GM19351 (cell line): ENCODE measurements around the gene SMPD2.
"Not testable (repeated sequence)": the region's sequence is repeated elsewhere in the genome, so short reads cannot be mapped to it uniquely, and the experiment has no call there.

Experiments
- ATAC-seq: cut with Tn5 transposase; IDR thresholded peaks from one replicate; pipeline ENCODE4 v1.9.1; 2021; ENCODE audit warnings: mild to moderate bottlenecking, moderate library complexity; ENCODE audit not compliant: unreplicated experiment

The SMPD2 gene

DNA sequence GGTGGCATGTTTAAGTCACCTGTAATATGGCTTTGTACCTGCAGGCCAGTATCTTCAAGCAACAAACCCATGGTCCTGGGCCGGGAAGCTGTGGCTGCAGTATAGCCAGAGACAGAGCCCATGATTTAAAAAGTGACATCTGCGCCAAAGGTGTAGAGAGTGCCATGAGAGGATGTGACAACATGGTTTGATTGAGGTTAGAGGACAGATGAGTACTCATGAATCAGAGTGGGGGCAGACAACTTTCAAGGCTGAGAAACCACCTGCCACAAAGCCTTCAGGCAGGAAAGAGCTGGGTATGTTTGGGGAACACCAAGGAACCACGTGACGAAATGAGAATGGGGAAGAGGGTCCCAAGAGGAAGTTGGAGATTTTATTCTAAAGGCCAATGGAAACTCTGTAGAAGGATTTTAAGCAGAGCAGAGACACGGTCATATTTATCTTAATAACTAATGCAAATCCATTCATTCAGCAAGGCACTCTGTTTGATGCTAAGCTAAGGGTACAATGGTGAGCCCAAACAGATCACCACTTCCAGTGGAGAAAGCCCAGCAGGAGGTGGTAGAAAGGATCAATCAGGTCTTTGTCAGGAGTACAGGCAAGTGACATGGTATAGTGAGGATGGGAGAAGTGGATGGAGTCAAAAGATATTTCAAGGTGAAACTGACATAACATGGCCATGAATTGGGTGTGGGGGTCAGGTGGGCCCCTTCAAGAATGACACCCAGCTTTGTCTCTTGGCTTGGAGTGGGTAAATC, 18.4 kb downstream of the SMPD2 start:
- ATAC-seq: no peak

DNA sequence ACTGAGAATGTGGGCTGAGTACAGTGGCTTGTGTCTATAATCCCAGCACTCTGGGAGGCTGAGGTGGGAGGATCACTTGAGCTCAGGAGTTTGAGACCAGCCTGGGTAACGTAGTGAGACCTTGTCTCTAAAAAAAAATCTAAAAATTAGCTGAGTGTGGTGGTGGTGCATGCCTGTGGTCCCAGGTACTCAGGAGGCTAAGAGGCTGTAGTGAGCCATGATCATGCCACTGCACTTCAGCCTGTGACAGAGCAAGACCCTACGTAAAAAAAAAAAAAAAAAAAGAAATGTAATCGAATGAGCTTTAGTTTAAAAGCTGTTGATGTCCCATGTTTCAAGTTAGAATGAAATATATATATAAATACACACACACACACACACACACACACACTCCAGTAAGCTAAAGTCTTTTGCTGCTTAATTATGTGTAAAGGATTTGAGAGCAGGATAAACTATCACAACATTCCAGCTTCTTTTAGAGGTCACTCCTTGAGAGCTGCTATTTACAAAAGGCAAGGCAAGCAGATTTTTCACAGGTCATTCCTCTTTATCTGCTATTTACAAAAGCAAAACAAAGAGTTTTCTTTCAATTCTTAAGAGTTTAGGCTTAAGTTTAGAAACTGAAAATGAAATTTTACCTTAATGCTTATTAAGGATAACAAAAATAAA, 19.8 kb downstream of the SMPD2 start:
- ATAC-seq: no peak

DNA sequence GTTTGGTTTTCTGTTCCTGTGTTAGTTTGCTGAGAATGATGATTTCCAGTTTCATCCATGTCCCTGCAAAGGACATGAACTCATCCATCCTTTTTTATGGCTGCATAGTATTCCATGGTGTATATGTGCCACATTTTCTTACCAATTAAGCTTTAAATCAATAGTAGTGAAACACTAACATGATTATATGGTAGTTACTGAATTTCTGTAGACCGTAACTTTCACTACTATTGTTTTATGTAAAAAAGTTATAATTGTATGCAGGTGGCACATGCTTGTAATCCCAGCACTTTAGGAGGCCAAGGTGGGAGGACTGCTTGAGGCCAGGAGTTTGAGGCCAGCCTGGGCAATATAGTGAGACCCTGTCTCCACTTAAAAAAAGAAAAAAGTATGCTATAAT, 20.7 kb downstream of the SMPD2 start:
- not testable (repeated sequence) for ATAC-seq

DNA sequence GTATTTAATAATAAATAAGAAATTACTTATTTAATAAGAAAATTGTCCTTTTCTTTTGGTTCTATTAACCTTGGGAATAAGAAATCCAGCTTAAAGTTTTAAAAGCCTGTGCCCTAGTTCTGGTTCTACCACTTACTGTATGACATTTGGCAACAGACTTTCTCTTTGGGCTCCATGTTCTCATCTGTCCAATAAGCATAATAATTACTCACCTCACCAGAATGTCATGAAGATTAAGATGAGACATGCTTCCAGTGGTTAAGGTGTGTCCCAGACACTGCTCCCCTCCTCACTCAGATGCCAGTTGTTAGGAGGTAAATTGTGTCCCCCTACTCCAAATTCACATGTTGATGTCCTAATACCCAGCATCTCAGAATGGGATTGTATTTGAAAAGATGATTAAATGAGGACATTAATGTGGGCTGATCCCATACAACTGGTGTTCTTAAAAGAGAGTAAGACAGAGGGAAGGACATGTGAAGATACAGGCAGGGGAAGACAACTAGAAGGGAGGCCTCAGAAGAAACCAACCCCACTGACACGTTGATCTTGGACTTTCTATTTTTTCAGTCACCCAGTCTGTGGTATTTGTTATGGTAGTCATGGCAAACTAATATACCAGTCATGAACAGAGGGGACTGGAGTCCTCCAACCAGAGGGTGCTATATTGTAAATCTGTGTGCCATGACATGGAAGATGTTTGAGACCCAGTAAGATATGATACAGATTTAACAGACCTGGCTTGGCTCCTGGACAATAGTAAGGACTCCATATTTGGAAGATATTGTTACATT, 21.4 kb downstream of the SMPD2 start:
- ATAC-seq: no peak

DNA sequence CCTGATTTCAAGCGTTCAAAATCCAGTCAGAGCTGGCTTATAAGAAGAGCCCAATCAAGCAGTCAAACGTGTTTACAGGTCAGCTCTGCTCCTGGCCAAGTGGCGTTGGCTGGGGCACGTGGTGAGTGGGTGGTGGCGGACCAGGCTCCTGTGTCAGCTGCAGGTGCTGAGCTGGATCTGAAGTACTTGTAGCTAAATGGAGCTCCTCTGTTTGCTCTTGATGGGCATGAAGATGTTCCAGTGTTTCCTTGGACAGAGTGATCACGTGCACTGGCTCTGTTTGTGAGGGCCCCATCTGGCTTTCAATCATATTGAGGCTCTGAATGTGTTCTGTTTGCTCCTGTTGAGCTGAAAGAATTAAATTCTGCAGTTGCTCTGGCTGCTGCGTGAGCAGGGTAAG, 25.2 kb downstream of the SMPD2 start:
- no peak for ATAC-seq

DNA sequence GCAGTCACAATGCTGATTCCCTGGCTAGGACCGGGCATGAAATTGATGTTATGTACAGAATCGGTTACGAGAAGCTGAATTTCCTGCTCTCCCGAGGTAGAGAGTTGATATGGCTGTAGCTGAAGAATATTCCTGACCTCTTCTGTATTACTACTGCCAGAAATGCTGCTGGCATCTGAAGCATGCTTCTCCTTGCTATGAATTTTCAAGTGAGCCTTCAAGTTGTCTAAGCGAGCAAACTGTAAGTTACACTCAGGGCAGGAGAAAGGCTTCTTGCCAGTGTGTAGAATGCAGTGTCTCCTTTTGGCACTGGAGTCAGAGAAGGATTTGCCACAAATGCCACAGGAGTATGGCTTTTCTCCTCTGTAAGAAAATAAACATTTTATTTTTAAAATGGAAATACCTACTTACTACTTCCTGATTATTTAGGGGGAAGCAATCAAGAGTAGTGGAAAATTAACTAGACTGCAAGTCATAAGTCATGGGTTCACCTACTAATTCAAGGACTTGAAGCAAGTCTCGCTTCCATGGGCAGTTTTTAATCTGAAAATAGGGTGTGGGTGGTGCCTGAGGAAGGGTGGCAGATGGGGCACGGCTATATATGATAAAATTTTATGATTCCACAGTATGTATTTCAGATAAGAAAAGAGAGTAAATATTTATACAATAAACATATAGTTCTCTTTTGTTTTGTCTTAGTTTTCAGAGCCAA, 25.8 kb downstream of the SMPD2 start:
- ATAC-seq: no peak

DNA sequence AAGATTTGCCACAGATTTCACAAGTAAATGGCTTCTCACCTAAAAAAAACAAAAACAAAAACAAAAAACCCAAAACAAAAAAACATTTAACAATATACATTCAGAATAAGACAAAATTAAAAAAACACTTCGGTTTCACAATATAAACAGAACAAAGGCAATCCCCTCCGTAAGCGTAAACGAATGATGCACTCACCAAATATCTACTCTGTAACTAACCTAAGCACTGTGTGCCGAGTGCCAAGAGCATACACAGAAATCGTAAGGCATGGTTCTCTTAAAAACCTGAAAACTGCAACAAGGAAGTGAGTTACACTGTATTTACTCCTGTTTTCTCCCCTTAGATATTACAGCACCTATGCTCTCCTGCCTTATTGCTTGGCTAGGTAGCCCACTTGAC, 27.2 kb downstream of the SMPD2 start:
- no peak for ATAC-seq

DNA sequence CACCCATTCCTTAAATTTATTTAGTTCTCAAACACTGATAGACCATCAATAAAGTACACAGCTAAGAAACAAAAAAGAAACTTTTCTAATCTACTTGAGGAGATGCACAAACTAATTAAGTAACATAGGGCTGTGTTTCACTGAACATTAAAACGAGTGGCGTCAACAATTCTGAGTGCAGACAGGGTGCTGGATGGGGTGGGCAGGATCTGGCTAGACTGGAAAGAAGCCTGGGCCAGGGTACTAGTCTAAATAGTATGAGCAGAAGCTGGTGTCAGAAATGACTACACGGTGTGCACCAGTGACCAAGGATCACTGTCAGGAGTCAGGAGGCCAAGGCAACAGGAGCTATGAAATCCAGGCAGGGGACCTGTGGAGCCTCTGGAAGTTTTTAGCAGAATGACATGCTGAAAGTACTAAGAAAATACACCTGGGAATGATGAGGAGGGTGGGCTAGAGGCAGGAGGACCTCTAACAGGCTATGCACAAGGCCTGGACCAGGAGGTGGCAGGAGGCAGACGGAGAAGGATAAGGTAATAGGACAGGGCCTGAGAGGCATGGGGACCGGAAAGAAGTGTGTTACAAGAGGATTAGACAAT, 29.2 kb downstream of the SMPD2 start:
- no peak for ATAC-seq

DNA sequence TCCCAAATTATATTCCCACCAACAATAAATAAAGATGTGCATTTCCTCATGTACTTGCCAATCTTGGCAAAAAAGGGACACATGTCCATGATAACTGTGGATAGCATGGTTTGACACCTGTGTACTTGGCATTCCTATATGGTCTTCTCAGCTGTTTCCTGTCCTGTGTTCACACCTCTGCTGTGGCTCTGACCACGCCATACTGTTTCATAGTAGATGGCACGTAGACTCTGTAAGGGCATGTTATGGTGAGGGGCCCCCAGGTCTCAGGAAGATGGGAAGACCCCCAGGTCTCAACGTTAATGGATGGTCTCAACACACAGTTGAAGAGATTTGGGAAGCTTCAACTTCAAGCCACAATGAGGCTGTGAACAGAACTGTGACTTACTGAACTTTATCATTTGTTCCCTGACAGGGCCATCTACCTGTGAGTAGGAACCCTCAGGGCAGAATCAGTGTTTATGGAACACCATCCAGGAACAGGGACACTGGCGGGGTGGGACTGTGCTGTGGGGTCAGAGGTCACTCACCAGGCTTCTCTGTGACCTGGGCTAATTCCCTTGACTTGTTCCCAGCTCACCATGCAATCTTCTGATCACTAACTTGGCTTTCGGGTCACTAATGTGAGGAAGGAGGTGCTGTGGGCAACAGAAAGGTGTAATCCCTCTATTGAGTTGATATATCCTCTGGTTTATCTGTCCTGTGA, 30.7 kb downstream of the SMPD2 start:
- ATAC-seq: no peak

DNA sequence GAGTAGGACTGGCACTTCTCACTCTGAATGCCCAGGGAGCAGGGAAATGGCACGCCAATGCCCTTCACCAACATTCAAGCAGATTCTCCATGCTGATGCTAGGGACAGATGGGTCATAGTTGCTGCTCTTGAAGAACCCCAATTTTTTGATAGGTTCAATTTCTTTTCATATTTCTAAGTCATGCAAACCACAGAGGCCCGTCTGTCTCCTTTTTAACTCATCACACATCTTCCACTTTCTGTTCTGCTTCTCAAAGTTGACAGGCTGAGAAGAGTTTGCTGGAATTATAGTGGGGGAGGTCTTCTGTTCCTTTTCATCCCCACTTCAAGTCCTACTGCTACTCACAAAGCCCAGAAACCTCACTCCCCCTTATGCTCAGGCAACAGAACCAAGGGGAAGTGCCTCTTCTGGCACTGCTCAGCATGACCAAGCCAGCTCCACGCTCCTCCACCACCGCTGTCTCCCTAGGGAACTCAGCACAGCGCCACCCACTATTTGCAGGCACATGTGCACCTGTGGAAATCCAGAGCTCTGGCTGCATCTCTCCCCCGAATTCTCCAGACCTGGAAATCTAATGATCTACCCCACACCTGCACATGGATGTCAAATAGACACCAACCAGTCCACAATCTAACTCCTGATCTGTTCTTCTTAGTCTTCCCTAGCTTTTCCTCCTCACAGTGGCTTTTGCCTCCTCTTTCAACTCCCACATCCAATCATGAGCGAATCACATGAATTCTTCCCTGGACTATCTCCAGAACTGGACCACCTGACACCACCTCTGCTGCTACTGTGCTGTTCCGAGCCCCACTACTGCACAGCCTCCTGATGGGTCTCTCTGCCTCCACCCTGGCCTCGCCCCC, 31.8 kb downstream of the SMPD2 start:
- peak; percentile 70 for ATAC-seq

DNA sequence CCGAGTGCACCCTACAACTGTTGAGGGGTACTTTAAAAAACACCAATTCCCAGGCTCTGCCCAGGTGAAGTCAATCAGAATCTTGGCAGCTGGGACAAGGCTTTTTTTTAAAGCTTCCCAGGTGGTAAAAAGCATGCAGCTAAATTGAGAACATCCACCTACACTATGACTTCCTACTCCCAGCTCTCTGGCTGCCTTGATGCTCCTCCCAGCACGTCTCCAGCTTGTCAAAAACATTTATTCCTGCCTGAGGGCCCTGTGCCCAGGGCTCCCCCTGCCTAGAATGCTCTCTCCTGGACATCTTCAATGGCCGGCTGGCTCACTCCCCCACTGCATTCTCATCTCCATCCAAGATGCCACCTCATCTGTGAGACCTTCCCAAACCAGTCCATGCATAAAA, 32.6 kb downstream of the SMPD2 start:
- ATAC-seq: no peak

DNA sequence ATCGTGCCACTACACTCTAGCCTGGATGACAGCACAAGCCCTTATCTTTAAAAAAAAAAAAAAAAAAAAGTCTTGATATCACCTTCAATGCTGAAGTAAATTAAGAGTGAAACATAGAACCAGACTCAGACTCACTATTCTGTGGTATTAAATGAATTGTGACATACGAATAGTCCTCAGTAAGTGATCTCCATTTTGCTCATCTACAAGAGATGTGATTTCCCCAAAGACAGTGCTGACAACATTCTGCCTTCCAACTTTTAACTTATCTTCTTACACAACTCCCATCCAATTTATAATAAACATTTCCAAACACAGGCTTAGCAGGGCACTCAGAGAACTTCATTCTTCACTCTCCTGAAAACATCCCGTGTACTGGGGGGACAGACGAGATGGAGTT, 34.5 kb downstream of the SMPD2 start:
- ATAC-seq: no peak

DNA sequence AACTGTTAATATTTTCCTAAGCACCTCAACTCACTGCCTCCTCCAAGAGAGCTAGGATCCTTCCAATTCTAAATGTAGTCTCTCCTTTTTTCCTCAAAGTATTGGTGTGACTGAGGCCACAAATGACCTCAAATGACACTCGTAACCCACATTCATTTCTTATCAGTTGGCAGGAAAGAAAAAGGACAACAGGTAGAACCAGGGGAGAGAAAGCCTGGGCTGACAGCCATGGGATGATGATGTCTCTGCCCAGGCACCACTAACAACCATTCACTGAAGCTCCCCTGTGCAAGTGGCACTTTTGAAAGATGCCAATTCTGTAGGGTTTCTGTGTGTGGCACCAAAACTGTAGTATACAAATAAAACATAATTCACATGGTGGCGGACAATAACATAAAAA, 35.1 kb downstream of the SMPD2 start:
- ATAC-seq: no peak

DNA sequence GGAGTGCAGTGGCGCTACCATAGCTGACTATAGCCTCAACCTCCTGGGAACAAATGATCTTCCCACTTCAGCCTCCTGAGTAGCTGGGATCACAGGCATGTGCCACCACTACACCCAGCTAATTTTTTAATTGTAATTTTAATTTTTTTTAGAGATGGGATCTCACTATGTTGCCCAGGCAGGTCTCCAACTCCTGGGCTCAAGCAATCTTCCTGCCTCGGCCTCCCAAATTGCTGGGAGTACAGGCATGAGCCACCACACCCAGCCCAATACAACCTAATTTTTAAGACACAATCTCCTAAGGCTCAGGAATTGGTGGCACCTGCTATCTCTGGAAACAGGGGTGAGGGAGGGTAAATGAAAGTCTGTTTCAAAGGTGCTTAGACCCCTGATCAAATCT, 36.7 kb downstream of the SMPD2 start:
- no peak for ATAC-seq

DNA sequence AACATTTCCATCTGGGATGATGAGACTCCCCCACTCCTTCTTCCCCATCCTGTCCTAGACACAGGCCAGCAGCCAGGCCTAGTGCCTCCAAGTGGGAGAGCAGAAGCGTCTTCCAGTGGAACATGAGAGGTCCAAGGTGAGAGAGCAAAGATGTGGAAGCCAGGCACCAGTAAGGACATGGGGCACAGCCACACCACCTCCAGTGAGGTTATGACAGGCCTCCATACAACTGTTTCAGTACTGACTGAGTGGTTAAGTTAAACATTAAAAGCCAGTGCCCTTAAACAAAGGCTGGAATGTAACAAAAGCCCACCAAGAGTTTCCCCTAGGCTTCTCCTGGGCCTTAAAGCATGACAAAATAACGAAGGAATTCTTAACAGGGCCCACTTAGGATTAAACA, 37.2 kb downstream of the SMPD2 start:
- ATAC-seq: no peak

DNA sequence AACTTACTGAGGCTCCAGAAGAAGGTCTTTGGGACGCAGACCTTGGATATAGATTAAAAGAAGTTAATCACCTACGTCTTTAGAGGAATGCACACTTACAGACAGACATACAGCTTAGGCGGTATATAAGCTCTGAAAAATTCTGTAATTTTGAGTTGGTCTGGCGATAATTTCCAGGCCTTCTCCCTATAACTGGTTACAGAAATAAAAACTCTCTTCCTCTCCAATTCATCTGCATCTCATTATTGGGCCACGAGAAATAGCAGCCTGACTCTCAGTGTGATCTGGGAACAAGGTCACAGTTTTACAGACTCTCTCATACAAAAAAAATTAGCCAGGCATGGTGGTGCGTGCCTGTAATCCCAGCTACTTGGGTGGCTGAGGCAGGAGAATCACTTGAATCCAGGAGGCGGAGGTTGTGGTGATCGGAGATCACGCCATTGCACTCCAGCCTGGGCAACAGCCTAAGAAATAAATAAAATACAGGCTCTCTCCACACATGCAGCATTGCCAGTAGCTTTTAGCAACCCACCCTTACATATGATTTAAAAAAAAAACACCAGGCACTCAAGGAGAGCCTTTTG, 37.8 kb downstream of the SMPD2 start:
- ATAC-seq: no peak

DNA sequence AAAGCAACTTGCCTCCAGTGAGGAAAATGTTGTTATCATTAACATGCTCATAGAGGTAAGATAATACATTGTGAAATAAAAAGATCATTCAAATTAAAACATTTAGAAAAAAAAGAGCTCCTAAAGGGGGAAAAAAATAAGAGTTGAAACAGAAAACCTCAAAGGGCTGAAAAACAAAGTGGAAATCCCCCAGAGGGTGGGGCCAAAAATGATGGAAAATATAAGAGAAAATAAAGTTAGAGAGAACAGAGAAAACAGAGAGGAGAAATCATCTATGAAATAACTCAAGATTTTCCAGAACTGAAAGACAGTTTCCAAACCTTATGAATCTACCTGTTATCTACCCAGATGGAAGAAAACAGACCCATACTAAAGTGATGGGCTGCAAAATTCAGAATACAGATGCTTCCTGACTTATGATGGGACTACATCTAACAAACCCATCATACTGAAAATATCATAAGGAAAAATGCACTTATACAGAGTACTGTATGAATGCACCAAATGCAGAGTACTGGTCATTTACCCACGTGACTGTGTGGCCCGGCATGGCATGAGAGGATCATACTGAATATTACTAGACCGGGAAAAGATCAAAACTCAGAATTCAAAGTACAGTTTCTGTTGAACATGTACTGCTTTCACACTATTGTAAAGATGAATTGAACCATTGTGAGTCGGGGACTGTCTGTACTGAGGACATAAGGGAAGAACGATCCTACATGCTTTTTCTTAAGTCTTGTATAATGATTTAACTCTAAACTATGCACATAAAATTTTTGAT, 38.5 kb downstream of the SMPD2 start:
- no peak for ATAC-seq

DNA sequence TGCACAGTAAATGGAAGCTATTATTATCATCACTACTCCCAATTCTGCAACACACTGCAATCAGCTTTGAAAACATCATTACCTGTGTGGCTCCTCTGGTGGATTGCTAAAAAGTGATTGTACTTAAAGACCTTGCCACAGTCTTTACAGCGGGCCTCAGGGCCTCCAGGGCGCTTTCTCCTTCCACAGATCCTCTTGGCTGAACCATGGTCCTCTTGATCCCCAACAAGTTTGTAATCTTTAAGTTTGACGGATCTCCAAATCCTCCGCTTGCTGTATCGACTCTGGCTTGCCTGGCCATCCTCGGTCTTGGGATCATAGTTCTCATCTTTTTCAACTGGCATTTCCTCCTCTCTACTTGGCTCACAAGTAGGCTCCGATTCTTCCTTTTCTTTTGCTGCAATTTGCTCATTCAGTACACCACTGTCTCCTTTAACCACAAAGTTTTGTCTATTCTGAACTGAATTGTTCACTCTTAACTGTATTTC, 40.5 kb downstream of the SMPD2 start:
- ATAC-seq: no peak
